HG02678 (cell line): Measurements from ENCODE around the gene DMXL2.
"Not testable (repeated sequence)": the region's sequence is repeated elsewhere in the genome, so short reads cannot be mapped to it uniquely, and the experiment has no call there.

Experiments
- ATAC-seq: cut with Tn5 transposase; IDR thresholded peaks from one replicate; pipeline ENCODE4 v1.9.1; 2021; ENCODE audit warnings: mild to moderate bottlenecking, moderate library complexity; ENCODE audit not compliant: unreplicated experiment

The DMXL2 gene

DNA sequence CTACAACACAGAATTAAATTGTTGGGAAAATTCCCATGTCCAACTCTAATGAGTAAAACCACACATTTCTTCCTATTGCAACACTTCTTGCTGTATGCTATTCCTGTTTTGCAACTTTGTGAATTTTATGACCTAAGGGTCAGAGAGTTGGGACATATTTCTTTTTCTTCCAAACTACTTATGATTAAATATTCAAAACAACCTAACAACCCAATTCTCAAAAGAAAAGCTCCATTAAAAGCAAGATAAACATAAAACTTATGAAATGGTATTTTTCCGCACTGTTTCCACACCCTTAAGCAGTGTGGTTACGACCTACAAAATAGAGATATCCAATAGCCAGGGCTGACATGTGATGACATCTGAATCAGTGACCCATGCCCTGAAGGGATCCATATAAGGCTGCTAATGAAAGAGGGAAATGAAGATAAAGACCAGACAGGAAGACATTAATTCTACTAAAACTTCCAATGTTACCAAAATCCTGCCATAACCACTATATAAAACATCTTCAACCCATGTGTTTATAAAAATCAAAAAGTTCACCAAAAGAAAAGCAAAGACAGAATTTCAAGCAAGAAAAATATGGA is 45.6 kb downstream of the DMXL2 start:
- no peak for ATAC-seq

DNA sequence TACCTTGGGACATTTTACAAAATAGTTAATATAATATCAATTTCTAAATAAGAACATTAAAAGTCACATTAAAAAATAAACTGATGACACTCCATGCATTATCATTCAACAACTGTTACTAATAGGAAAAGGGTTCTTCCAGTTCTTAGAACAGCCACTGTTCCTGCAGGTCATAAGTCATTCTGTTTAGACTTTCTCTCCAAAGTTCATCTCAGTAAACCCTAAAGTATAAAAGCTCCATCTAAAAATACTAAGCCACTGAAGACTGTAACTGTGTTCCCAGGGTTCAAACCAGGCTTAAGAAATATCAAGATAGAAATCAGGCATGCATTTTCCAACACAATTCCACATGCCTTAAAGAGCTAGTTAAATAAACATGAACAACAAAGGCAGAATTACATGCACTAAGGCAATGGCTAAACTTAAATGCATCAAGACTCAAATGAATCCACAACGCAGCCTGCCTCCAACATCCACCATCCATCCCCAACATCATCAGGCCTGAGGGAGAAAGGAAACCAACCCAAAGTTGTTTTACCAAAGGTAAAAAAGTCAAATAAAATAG is 46.2 kb downstream of the DMXL2 start:
- ATAC-seq, result no peak

- no peak for ATAC-seq
These were observed 46.8 kb downstream of the DMXL2 start for GRCh38 chr15:51575775-51576174.

DNA sequence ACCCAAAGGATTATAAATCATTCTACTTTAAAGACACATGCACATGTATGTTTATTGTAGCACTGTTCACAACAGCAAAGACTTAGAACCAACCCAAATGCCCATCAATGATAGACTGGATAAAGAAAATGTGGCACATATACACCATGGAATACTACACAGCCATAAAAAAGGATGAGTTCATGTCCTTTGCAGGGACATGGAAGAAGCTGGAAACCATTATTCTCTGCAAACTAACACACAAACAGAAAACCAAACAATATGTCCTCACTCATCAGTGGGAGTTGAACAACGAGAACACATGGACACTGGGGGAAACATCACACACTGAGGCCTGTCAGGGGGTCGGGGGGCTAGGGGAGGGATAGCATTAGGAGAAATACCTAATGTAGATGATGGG is 49.2 kb downstream of the DMXL2 start:
- not testable (repeated sequence) for ATAC-seq

- ATAC-seq, result not testable (repeated sequence)
These were observed 53.4 kb downstream of the DMXL2 start for GRCh38 chr15:51568939-51569784.

- ATAC-seq, result no peak
These were observed 61.3 kb downstream of the DMXL2 start for GRCh38 chr15:51561271-51561670.

DNA sequence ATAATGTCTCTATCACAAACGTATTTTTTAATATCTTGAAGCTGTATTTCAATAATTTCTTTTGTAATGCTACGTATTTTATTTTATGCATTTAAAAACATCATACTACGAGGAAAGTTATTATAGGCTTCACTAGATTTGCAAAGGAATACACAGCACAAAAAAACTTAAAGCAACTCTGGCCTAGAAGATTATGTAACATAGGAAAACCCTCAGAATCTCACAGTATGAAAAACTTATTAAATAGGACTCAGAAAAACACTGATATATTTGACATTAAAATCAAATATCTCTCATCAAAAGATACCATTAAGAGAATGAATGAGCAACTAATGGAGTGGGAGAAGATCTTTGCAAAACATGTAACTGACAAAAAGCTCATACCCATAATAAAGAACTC is 63.7 kb downstream of the DMXL2 start:
- ATAC-seq, result no peak

DNA sequence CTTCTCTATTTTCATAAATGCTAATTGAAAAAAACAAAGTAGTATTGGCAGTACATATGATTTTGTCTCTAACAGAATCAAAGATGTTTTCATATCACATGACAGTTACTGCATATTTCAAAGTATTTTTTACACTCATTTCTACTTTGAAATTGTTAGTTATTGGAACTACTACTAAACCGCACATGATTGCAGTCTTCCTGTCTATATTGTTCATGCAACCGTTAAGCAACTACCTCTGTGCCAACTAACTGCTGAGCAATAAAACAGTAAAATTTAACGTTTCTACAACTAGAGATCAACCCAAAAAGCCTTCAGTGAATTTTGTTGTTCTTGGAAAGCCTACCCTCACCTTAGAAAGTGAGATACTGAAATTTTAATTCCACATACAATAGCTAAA is 64.2 kb downstream of the DMXL2 start:
- ATAC-seq, result no peak

- no peak for ATAC-seq
These were observed 71.7 kb downstream of the DMXL2 start for GRCh38 chr15:51550841-51551240.

DNA sequence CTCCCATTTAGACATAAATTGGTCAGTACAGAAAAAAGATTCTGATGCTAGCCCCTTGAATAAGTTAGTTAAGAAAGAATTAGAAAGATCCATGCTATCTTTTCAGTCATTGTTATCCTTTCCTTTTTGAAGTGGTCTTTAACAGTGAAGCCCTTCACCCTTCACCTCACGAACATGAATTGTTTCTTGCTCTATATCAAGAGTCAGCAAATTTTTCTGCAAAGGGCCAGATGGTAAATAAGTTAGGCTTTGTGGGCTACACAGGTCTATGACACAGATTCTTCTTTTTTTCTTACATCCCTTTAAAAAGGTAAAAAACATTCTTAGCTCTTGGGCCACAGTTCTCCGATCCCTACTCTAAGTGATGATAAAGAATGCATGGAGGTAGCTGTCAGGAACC is 74.9 kb downstream of the DMXL2 start:
- no peak for ATAC-seq

DNA sequence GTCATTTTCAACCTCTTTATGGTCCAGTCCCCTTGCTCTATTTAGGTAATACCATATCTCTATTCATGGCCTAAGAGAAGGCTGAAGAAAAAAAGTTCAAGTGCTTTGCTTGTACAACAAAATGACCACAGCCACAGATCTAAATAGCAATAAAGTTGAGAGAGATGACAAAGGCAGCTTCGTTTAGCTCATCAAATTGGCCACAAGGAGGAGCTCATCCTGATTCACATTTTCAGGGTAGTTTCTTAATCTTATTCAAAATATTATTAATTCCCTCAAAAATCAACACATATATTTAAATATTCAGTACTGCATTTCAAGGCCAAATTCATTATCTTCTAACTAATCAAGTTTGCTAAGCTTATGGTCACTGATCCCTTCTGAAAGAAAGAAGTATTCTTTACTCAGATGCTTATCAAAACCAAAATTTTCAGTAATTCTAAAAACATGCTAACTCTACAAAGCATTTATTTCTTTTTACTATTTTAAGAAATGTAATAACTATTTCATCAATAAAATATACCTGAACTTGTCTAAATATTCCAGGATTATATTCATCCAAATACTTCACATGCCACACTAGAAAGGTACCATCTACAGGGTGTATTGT is 85.5 kb downstream of the DMXL2 start:
- no peak for ATAC-seq

DNA sequence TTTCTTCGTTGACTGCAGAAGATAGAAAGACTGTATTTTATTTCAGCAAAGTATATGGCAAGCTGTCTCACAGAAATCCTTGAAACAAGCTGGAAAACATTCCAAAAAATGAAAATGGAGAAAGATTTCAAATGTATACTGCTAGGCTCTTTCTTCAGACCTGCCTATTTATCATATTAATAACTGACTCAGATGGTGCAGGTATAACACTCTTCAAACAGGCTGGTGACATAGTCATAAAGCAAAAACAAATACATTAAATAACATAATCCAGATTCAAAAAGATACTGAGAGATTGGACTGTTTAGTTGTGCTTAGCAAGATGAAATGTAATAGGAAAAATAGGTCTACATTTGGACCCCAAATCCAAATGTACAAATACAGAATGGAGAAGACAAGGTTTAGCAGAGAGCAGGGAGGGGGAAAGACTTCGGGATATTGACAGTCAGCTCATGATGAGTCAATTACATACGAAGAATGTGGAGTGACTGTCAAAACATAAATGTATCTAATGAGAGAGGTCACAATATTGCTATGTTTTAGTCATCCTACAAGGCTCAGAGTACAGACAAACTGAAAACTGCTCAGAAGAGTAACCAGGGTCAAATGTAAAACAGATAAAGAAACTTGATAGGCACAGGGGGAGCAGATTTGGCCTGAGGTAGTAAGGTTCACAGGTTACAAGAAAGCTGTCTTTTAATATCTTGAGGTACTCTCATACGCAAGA is 88.7 kb downstream of the DMXL2 start:
- ATAC-seq, result no peak

- no peak for ATAC-seq
These were observed 95.6 kb downstream of the DMXL2 start for GRCh38 chr15:51526955-51527354.

DNA sequence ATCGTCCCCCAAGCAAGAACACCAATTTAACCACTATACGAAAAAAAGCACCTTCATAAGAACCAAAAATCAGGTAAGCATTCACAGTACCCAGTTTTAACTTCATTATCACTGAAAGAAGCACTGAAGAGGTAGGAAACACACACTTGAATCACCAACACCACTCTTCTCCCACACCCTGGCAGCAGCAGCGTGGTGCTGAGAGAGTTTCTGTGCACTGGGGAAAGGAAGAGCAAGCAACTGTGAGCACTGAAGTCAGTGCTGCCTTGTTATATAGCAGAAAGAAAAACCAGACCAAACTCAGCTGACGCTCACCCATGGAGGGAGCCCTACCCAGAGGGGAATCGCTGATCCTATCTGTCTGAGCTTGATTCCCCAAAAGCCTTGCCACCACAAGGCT is 98.2 kb downstream of the DMXL2 start:
- ATAC-seq, result no peak

DNA sequence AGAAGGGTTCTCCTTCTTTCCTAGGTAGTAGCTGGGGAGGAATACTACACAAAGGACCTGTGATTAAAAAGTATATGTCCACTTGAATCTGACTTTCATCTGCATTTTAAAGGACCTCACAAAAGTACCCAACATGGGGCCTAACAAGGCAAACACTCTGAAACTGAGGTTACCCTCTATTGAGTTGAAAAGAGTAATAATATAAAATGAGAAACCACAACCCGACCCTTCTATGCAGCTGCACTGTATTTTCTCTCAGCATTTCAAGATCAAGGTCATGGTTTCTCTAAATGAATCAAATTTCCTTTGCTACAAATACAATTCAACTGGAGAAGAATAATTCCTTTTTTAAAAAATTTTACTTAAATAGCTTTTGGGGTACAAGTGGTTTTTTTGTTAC is 106.3 kb downstream of the DMXL2 start:
- no peak for ATAC-seq

DNA sequence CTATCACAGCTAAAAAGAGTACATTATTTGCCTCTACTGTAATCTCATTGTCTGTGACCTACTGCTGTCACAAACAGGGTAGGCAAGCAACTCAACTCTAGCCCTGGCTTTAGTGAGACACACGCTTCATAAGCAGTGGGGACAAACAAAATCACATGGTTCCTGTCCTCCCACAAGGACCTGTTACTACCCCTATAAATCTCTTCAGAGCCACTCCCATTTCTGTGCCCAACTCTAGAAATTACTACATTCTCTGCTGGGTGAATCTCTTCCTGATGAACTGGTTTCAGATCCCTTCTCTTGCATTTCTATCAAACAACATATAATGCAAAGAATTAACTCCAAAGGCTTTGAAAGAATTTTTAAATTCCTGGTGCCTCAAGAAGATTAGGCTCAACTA is 117.3 kb downstream of the DMXL2 start:
- no peak for ATAC-seq

GRCh38 chr15:51503003-51503402 is 119.6 kb downstream of the DMXL2 start:
- ATAC-seq, result no peak

- ATAC-seq, result no peak
These were observed 123.1 kb downstream of the DMXL2 start for GRCh38 chr15:51499379-51499976.

DNA sequence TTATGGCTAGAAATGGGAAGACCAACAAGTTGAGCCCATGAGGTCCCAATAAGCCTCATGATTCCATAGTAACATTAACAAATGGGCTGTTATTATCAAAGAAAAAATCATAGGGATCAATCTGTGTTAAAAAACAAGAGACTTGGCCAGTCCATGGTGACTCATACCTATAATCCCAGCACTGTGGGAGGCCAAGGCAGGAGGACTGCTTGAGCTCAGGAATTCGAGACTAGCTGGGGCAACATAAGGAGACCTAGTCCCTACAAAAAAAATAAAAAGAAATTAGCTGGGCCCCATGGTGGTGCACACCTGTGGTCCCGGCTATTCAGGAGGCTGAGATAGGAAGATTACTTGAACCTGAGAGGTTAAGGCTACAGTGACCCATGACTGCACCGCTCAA is 124.8 kb downstream of the DMXL2 start:
- no peak for ATAC-seq

DNA sequence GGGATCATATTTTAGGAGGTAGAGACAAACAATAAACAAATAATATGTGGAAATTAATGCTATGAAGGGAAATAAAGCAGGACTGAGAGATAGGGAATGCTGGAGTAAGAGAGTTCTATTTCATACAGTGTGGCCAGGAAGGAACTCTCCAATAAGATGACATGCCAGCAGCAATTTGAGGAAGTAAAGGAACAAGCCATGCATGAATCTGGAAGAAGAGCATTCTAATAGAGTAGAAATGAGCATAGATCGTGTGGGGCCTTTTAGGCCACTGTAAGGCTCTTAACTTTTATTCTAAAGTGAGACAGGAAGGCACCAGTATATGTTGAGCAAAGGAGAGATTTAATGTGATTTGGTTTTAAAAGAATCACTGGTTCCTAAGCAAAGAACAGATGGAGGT is 126.3 kb downstream of the DMXL2 start:
- no peak for ATAC-seq
